IMR-90 (cell line): ENCODE data around the gene LAMTOR1.

Source experiments
- BHLHE40 ChIP-seq: fragments of 150-350 bp; IDR thresholded peaks from 2 replicates; pipeline ENCODE4 v1.6.1; 2016; ENCODE audit warnings: mild to moderate bottlenecking, low read depth, low read length
- CEBPB ChIP-seq: IDR thresholded peaks from 2 replicates; pipeline ENCODE4 v1.6.1; 2012; ENCODE audit warnings: low read depth, low read length, improper control_type of control experiment
- CTCF ChIP-seq: conservative IDR thresholded peaks from 2 replicates; pipeline ENCODE4 v1.5.1; 2012; ENCODE audit warnings: mild to moderate bottlenecking, low read depth, low read length, improper control_type of control experiment
- FOS ChIP-seq: fragments of 150-350 bp; IDR thresholded peaks from 2 replicates; pipeline ENCODE4 v1.6.1; 2016; ENCODE audit warnings: low read depth, low read length
- MAZ ChIP-seq: IDR thresholded peaks from 2 replicates; pipeline ENCODE4 v1.6.1; 2012; ENCODE audit warnings: low read depth, mild to moderate bottlenecking, low read length, improper control_type of control experiment, moderate library complexity, borderline replicate concordance
- MXI1 ChIP-seq: IDR thresholded peaks from 2 replicates; pipeline ENCODE4 v1.6.1; 2012; ENCODE audit warnings: low read depth, mild to moderate bottlenecking, low read length, moderate library complexity, borderline replicate concordance
- POLR2A ChIP-seq: IDR thresholded peaks from 2 replicates; pipeline ENCODE4 v1.6.1; 2012; ENCODE audit warnings: mild to moderate bottlenecking, low read depth, low read length
- RAD21 ChIP-seq: IDR thresholded peaks from 2 replicates; pipeline ENCODE4 v1.6.1; 2012; ENCODE audit warnings: low read length, improper control_type of control experiment
- RCOR1 ChIP-seq: IDR thresholded peaks from 2 replicates; pipeline ENCODE4 v1.6.1; 2012; ENCODE audit warnings: mild to moderate bottlenecking, low read length, improper control_type of control experiment; ENCODE audit not compliant: insufficient replicate concordance
- RFX5 ChIP-seq: IDR thresholded peaks from 2 replicates; pipeline ENCODE4 v1.8.0; 2012; ENCODE audit warnings: low read depth, mild to moderate bottlenecking, low read length, moderate library complexity
- TF ChIP-seq, protein P1 (sequence below): fragments of 150-350 bp; IDR thresholded peaks from 2 replicates; pipeline ENCODE4 v1.6.1; 2017; ENCODE audit warnings: mild to moderate bottlenecking, antibody characterized with exemption, low read length, low read depth

DNA sequence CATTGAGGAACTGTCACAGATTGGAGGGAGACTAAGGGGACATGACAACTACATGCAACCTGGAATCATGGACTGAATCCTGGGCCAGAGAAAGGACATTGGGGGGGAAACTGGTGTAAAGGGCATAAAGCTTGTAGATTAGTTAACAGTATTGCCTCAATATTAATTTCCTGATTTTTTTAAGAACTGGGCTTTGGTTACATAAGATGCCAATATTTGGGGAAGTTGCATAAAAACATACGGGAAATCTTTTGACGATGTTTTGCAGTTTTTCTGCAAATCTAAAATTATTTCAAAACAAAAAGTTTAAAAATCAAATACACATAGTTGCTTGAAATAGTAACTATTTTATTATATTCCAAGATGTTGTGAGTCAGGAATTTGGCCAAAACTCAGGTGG lies 29.5 kb upstream of the LAMTOR1 start:
- no peak for TF ChIP-seq CTCF
- TF ChIP-seq POLR2A, result no peak
- no peak for TF ChIP-seq RFX5
- TF ChIP-seq, protein P1, sequence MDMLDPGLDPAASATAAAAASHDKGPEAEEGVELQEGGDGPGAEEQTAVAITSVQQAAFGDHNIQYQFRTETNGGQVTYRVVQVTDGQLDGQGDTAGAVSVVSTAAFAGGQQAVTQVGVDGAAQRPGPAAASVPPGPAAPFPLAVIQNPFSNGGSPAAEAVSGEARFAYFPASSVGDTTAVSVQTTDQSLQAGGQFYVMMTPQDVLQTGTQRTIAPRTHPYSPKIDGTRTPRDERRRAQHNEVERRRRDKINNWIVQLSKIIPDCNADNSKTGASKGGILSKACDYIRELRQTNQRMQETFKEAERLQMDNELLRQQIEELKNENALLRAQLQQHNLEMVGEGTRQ, result no peak
- no peak for TF ChIP-seq RCOR1
- TF ChIP-seq BHLHE40, result no peak
- no peak for TF ChIP-seq MXI1
- TF ChIP-seq CEBPB, result no peak
- TF ChIP-seq RAD21, result no peak
- no peak for TF ChIP-seq FOS
- TF ChIP-seq MAZ, result no peak
